ENCODE measurements around the gene IFFO2.

DNA sequence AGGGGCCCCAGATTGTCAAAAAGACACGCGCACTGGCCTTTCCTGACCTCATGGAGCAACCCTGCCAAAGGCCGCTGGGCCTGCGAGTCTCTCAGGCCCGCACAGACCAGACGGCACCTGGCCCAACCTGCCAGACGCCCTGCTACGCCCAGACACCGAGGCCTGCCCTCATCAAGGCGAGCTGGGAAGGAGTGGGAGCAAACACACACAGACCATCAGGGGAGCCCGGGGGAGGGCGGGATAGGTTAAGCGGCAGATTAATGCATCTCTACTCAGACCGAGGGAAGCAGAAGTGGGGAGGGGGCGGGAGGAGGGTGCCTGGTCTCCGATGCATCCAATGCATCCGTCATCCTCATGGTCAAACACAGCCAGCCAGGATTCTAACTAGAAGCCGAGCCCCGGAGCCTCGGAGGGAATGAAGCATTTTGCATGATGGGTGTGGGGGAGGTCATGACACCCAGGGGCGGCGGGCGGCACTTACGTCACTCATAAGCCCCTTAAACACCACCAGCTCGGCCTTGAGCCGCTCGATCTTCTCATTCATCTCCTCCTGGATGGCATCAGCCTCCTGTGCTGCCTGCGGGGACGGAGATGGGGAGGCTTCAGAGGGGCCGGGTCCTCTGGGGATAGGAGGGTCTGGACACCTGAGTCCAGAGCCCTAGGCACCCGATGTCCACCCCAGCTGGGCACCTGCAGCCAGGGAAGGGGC is 37.1 kb downstream of the IFFO2 start:
- TF ChIP-seq, protein P1, sequence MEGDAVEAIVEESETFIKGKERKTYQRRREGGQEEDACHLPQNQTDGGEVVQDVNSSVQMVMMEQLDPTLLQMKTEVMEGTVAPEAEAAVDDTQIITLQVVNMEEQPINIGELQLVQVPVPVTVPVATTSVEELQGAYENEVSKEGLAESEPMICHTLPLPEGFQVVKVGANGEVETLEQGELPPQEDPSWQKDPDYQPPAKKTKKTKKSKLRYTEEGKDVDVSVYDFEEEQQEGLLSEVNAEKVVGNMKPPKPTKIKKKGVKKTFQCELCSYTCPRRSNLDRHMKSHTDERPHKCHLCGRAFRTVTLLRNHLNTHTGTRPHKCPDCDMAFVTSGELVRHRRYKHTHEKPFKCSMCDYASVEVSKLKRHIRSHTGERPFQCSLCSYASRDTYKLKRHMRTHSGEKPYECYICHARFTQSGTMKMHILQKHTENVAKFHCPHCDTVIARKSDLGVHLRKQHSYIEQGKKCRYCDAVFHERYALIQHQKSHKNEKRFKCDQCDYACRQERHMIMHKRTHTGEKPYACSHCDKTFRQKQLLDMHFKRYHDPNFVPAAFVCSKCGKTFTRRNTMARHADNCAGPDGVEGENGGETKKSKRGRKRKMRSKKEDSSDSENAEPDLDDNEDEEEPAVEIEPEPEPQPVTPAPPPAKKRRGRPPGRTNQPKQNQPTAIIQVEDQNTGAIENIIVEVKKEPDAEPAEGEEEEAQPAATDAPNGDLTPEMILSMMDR (IDR thresholded peaks at IDR 0.05; ENCODE audit: low read length): no peak
- TF ChIP-seq EZH2 (optimal IDR thresholded peaks at IDR 0.05; ENCODE audit: low read depth, low read length) (no peak), EZH2phosphoT487 (IDR thresholded peaks at IDR 0.05; ENCODE audit: low read length) (no peak)

Data from MM.1S (cell line).